ENCODE results near the gene MAVS. TPM values are rescaled to one million over a fixed set of nuclear protein-coding genes. Genes with fewer than 3 reads are reported as not detected.

MAVS gene
- polyA plus RNA-seq, 1 of the 3 experiments (the other 2 are of a cell fraction) = 9.1 TPM

DNA sequence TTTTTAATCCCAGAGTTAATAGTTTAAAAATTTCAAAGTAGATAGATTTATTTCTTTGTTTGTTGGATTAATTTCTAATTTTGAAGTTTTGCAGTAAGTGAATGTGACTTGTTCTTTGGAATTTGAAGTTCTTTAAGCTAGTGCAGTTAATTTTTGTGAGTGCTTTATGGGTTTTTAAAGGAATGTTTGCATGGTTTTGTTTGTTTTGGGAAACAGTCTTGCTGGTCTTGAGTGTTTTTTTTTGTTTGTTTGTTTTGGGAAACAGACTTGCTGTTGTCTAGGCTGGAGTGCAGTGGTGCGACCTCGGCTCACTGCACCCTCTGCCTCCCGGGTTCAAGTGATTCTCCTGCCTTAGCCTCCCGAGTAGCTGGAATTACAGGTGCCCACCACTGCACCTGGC lies 52.0 kb downstream of the MAVS start (continued):
- TF ChIP-seq FOXJ3 (CRISPR knock-in tag; IDR thresholded peaks at IDR 0.05) = no peak
- no peak for TF ChIP-seq RAD21 (IDR thresholded peaks at IDR 0.05; ENCODE audit: low read length)
- TF ChIP-seq CHD2 (IDR thresholded peaks at IDR 0.05; ENCODE audit: low read length, partially characterized antibody) = no peak

DNA sequence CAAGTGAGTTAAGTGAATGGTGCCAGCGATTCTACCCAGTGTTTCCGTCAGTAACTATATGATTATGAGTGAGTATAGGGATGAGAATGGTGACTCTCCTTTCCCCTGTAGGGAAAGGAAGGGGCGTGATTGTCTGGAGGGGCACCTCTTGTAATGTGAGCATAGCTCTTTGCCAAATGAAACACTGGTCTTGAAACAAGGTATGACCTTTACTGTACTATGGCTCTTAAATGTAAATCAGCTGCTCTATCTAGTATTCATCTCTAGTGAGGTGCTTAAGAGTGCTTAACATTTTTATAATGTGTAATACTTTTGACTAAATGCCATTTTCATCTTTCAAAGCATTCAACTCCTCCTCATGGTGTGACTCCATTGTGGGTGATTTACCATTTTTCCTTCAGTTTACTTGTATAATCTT lies 53.6 kb downstream of the MAVS start:
- Histone ChIP-seq H3K4me2 (0 out of 2 replicates have a peak overlapping the region, but pooled peaks have one; percentile 25), H3K9me3 (no peaks in the 10 kb centered on the region), H4K20me1 (ENCODE audit: insufficient read depth) (peaks cover 100% of the 10 kb centered on the region), H3K9ac (no peak overlapping the region), H3K27me3 (ENCODE audit: insufficient read depth) (no peaks in the 10 kb centered on the region), H3F3A (replicated peaks; ENCODE audit: insufficient read depth) (peaks cover 28% of the 10 kb centered on the region), H3K27ac (ENCODE audit: low read depth in 2 of 2, low read length in 1 of 2) (peak overlapping the region in 1 of 2 experiments; percentile 24; a peak in 1 of 4 replicates), H2AFZ (ENCODE audit: low read depth) (no peak overlapping the region), H3K4me3 (ENCODE audit: low read depth in 2 of 2, low read length in 1 of 2) (no peak overlapping the region), H3K4me1 (ENCODE audit: control insufficient read depth in 1 of 2, insufficient read depth in 2 of 2, low read depth in 1 of 2, low read length in 1 of 2) (peaks cover 0 to 22% of the 10 kb centered on the region in 2 experiments; a peak in 2 of 4 replicates), H3K36me3 (replicated peaks in 1 of 2; ENCODE audit: control insufficient read depth in 1 of 2, insufficient read depth in 2 of 2, low read length in 1 of 2) (peaks cover 0 to 8% of the 10 kb centered on the region in 2 experiments), H3K9me2 (no peaks in the 10 kb centered on the region), H3K79me2 (ENCODE audit: insufficient read depth) (peaks cover 100% of the 10 kb centered on the region)
- POLR2A ChIA-PET = no interaction called here
- whole genome bisulfite sequencing (ENCODE audit: low lambda C conversion rate) = 81% methylated on average over 3 of the region's 3 CpGs
- CTCF ChIA-PET = interaction anchor here (2.0 kb wide), 1 partner anchor 114 kb away, joined by 4 read pairs; no protein-coding TSS in a partner anchor
- TF ChIP-seq GABPA (IDR thresholded peaks at IDR 0.05; ENCODE audit: low read depth) (no peak), TCF12 (IDR thresholded peaks at IDR 0.05) (no peak), FOSL2 (IDR thresholded peaks at IDR 0.05; ENCODE audit: borderline replicate concordance, low read depth) (no peak), YY1 (IDR thresholded peaks at IDR 0.05; ENCODE audit: low read depth) (no peak), ELF1 (IDR thresholded peaks at IDR 0.05) (no peak), NRF1 (IDR thresholded peaks at IDR 0.05; ENCODE audit: low read depth, low read length) (no peak), SMC3 (IDR thresholded peaks at IDR 0.05; ENCODE audit: low read depth, low read length) (no peak), NFIC (IDR thresholded peaks at IDR 0.05; ENCODE audit: borderline replicate concordance) (no peak)
- TF ChIP-seq, protein P1, sequence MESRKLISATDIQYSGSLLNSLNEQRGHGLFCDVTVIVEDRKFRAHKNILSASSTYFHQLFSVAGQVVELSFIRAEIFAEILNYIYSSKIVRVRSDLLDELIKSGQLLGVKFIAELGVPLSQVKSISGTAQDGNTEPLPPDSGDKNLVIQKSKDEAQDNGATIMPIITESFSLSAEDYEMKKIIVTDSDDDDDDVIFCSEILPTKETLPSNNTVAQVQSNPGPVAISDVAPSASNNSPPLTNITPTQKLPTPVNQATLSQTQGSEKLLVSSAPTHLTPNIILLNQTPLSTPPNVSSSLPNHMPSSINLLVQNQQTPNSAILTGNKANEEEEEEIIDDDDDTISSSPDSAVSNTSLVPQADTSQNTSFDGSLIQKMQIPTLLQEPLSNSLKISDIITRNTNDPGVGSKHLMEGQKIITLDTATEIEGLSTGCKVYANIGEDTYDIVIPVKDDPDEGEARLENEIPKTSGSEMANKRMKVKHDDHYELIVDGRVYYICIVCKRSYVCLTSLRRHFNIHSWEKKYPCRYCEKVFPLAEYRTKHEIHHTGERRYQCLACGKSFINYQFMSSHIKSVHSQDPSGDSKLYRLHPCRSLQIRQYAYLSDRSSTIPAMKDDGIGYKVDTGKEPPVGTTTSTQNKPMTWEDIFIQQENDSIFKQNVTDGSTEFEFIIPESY (IDR thresholded peaks at IDR 0.05; ENCODE audit: borderline replicate concordance, low read depth) = no peak
- TF ChIP-seq, protein P2, sequence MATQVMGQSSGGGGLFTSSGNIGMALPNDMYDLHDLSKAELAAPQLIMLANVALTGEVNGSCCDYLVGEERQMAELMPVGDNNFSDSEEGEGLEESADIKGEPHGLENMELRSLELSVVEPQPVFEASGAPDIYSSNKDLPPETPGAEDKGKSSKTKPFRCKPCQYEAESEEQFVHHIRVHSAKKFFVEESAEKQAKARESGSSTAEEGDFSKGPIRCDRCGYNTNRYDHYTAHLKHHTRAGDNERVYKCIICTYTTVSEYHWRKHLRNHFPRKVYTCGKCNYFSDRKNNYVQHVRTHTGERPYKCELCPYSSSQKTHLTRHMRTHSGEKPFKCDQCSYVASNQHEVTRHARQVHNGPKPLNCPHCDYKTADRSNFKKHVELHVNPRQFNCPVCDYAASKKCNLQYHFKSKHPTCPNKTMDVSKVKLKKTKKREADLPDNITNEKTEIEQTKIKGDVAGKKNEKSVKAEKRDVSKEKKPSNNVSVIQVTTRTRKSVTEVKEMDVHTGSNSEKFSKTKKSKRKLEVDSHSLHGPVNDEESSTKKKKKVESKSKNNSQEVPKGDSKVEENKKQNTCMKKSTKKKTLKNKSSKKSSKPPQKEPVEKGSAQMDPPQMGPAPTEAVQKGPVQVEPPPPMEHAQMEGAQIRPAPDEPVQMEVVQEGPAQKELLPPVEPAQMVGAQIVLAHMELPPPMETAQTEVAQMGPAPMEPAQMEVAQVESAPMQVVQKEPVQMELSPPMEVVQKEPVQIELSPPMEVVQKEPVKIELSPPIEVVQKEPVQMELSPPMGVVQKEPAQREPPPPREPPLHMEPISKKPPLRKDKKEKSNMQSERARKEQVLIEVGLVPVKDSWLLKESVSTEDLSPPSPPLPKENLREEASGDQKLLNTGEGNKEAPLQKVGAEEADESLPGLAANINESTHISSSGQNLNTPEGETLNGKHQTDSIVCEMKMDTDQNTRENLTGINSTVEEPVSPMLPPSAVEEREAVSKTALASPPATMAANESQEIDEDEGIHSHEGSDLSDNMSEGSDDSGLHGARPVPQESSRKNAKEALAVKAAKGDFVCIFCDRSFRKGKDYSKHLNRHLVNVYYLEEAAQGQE (IDR thresholded peaks at IDR 0.05; ENCODE audit: low read depth, low read length) = no peak
- TF ChIP-seq, protein P3, sequence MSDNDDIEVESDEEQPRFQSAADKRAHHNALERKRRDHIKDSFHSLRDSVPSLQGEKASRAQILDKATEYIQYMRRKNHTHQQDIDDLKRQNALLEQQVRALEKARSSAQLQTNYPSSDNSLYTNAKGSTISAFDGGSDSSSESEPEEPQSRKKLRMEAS (IDR thresholded peaks at IDR 0.05; ENCODE audit: low read depth) = no peak
- DNase-seq = no peak

All from SK-N-SH (cell line).